MM.1S (cell line): Measurements from ENCODE around the gene TIPIN.

ENCODE experiments used
- EZH2phosphoT487 ChIP-seq: fragments of 300-600 bp; sonication (generic); IDR thresholded peaks from 2 replicates; pipeline ENCODE4 v1.6.1; 2018; ENCODE audit warnings: antibody characterized with exemption, low read length
- TF ChIP-seq, protein P1 (sequence below): fragments of 300-600 bp; sonication (generic); IDR thresholded peaks from 2 replicates; pipeline ENCODE4 v1.5.1; 2016; ENCODE audit warnings: antibody characterized with exemption, low read length, mixed read lengths

- TF ChIP-seq, protein P1, sequence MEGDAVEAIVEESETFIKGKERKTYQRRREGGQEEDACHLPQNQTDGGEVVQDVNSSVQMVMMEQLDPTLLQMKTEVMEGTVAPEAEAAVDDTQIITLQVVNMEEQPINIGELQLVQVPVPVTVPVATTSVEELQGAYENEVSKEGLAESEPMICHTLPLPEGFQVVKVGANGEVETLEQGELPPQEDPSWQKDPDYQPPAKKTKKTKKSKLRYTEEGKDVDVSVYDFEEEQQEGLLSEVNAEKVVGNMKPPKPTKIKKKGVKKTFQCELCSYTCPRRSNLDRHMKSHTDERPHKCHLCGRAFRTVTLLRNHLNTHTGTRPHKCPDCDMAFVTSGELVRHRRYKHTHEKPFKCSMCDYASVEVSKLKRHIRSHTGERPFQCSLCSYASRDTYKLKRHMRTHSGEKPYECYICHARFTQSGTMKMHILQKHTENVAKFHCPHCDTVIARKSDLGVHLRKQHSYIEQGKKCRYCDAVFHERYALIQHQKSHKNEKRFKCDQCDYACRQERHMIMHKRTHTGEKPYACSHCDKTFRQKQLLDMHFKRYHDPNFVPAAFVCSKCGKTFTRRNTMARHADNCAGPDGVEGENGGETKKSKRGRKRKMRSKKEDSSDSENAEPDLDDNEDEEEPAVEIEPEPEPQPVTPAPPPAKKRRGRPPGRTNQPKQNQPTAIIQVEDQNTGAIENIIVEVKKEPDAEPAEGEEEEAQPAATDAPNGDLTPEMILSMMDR = no peak
- no peak for TF ChIP-seq EZH2phosphoT487
Observed at GRCh38 chr15:66394915-66395314, 38.4 kb upstream of the TIPIN start.
